Uterus (tissue), 4 donors: Measurements from ENCODE around the gene MYBBP1A. TPM values are rescaled to one million over a fixed set of nuclear protein-coding genes. Genes with fewer than 3 reads are reported as not detected.
A peak's percentile ranks its signal among the peaks of the same experiment; 100 is the strongest.

Source experiments
- DNase-seq, 2 donors: peaks; one replicate each; pipeline ENCODE4 v3.0.0-alpha.2; 2019 to 2020
- H3K27ac ChIP-seq, 2 donors: fragments of 200-600 bp; sonication (generic); 1 replicate in 1 of 2; 2 replicates in 1 of 2; pipeline ENCODE4 v1.5.1; 2016 to 2018
- H3K27me3 ChIP-seq, 2 donors: fragments of 200-600 bp; sonication (generic); one replicate each; pipeline ENCODE4 v1.5.1; 2018 to 2019; ENCODE audit warnings: control low read depth in 1 of 2
- H3K36me3 ChIP-seq, 2 donors: fragments of 200-600 bp; sonication (generic); one replicate each; pipeline ENCODE4 v1.5.1; 2019; ENCODE audit warnings: control low read depth in 1 of 2
- H3K4me1 ChIP-seq, 2 donors: fragments of 200-600 bp; sonication (generic); one replicate each; pipeline ENCODE4 v1.5.1; 2018 to 2019; ENCODE audit warnings: control low read depth in 1 of 2
- H3K4me3 ChIP-seq, 2 donors: fragments of 200-600 bp; sonication (generic); 1 replicate in 1 of 2; 2 replicates in 1 of 2; pipeline ENCODE4 v1.5.1; 2018 to 2019; ENCODE audit warnings: mild to moderate bottlenecking in 1 of 2
- H3K9me3 ChIP-seq, 2 donors: fragments of 200-600 bp; sonication (generic); one replicate each; pipeline ENCODE4 v1.5.1; 2019; ENCODE audit warnings: control low read depth in 1 of 2
- POLR2A ChIP-seq, 2 donors: fragments of 450-650 bp; IDR thresholded peaks; one replicate each; pipeline ENCODE4 v1.6.1; 2016; ENCODE audit warnings: antibody characterized with exemption in 2 of 2, mild to moderate bottlenecking in 1 of 2, moderate library complexity in 1 of 2
- intact Hi-C: fragments of 100-400 bp; cut with DNase I; formaldehyde crosslinking; loops from one replicate; pipeline ENCODE4 v1.15.1; 2023; ENCODE audit warnings: low total_unique reads
- total RNA-seq, 4 donors: library from RNA; depleted of rRNA in 3 of 4; stranded (reverse); fragments of >200 nt in 3 of 4; gene quantifications; one replicate each; pipeline versions ENCODE4 v1.1.0 to v1.2.4, GENCODE V29; 2014 to 2023
- TF ChIP-seq, protein P1 (sequence below), 4 experiments: fragments of 200-600 bp in 2 of 4; fragments of 450-650 bp in 2 of 4; sonication (generic) in 2 of 4; IDR thresholded peaks; one replicate each; pipeline ENCODE4 v1.5.1; 2016 to 2019; ENCODE audit warnings: antibody characterized with exemption in 4 of 4, mild to moderate bottlenecking in 2 of 4, moderate library complexity in 1 of 4
- donor health status: DM: yes; HTN: yes; CAD: no.

The MYBBP1A gene
- total RNA-seq, 4 donors from 2014 or later: 10.9 to 64.7 (median 25.2) TPM

DNA sequence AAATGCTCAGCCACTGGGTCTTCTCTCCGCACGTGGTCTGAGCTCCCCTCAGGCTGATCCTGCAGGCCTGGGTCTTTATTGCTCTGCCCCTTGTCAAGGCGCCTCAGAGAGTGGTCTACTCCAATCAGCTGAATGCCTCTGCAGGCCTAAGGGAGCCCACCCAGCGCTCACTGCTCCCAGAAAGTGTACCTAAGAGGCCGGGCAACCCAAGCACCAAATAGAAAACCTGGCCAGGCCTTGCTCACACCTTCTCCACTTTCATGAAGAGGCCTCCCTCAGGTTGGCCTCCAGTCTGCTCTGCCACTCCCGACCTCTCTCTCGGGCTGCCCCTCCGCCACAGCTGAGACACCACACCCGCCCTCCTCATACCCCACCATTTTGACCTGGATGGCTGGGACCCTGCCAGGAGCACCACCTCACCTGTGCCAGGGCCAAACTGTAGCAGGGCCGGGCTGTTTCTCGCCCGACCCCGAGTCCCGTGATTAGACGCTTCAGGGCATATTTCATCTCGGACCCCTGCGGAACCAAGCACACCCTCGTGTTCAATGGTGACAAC, 665 bp downstream of the MYBBP1A start:
- Histone ChIP-seq H3K4me1 (no peaks in the 10 kb centered on the region), H3K36me3 (no peaks in the 10 kb centered on the region), H3K27ac (peak overlapping the region; percentile 24 to 82), H3K4me3 (peak overlapping the region; percentile 74 to 82), H3K27me3 (no peaks in the 10 kb centered on the region), H3K9me3 (no peaks in the 10 kb centered on the region)
- intact Hi-C loops: no loop called here
- no peak for TF ChIP-seq POLR2A (IDR thresholded peaks at IDR 0.05)
- TF ChIP-seq, protein P1, sequence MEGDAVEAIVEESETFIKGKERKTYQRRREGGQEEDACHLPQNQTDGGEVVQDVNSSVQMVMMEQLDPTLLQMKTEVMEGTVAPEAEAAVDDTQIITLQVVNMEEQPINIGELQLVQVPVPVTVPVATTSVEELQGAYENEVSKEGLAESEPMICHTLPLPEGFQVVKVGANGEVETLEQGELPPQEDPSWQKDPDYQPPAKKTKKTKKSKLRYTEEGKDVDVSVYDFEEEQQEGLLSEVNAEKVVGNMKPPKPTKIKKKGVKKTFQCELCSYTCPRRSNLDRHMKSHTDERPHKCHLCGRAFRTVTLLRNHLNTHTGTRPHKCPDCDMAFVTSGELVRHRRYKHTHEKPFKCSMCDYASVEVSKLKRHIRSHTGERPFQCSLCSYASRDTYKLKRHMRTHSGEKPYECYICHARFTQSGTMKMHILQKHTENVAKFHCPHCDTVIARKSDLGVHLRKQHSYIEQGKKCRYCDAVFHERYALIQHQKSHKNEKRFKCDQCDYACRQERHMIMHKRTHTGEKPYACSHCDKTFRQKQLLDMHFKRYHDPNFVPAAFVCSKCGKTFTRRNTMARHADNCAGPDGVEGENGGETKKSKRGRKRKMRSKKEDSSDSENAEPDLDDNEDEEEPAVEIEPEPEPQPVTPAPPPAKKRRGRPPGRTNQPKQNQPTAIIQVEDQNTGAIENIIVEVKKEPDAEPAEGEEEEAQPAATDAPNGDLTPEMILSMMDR (IDR thresholded peaks at IDR 0.05): no peak
- DNase-seq: peak in 1 of 2 donors; percentile 30

DNA sequence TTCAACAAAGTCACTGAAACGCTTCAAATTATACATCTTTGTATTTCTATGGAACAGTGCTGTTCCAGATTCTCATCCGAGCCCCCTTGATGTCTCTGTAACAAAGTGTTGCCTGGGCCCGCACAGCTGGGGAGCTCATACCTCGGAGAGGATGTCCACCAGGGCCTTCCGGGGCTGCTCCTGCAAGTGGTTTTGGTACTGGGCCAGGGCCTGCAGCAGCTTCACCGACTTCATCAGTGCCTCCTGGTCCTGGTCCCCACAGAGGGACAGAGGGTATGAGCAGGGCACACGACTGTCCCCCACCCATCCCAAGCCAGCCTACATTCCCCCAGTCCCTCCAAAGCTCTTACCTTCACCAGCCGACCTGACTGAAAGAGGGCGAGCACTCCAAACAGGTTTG, 1.5 kb downstream of the MYBBP1A start:
- Histone ChIP-seq H3K4me3 (no peak overlapping the region), H3K36me3 (no peaks in the 10 kb centered on the region), H3K9me3 (no peaks in the 10 kb centered on the region), H3K27me3 (no peaks in the 10 kb centered on the region), H3K27ac (no peak overlapping the region), H3K4me1 (no peaks in the 10 kb centered on the region)
- peak in 1 of 2 donors; percentile 17 for DNase-seq
- intact Hi-C loops: no loop called here
- TF ChIP-seq, protein P1 (IDR thresholded peaks at IDR 0.05): no peak
- TF ChIP-seq POLR2A (IDR thresholded peaks at IDR 0.05): no peak

- Histone ChIP-seq H3K27ac (no peak overlapping the region), H3K9me3 (no peaks in the 10 kb centered on the region), H3K36me3 (no peaks in the 10 kb centered on the region), H3K4me3 (no peak overlapping the region), H3K4me1 (no peaks in the 10 kb centered on the region), H3K27me3 (no peaks in the 10 kb centered on the region)
- TF ChIP-seq, protein P1 (IDR thresholded peaks at IDR 0.05): no peak
- TF ChIP-seq POLR2A (IDR thresholded peaks at IDR 0.05): no peak
- DNase-seq: no peak
- intact Hi-C loops: no loop called here
Measured at GRCh38 chr17:4551796-4552525, 3.2 kb downstream of the MYBBP1A start.

- Histone ChIP-seq H3K36me3 (no peaks in the 10 kb centered on the region), H3K27me3 (no peaks in the 10 kb centered on the region), H3K9me3 (no peaks in the 10 kb centered on the region), H3K4me3 (no peak overlapping the region), H3K27ac (no peak overlapping the region), H3K4me1 (no peaks in the 10 kb centered on the region)
- intact Hi-C loops: no loop called here
- no peak for DNase-seq
- TF ChIP-seq, protein P1 (IDR thresholded peaks at IDR 0.05): no peak
- no peak for TF ChIP-seq POLR2A (IDR thresholded peaks at IDR 0.05)
Measured at GRCh38 chr17:4551141-4551540, 4.0 kb downstream of the MYBBP1A start.

DNA sequence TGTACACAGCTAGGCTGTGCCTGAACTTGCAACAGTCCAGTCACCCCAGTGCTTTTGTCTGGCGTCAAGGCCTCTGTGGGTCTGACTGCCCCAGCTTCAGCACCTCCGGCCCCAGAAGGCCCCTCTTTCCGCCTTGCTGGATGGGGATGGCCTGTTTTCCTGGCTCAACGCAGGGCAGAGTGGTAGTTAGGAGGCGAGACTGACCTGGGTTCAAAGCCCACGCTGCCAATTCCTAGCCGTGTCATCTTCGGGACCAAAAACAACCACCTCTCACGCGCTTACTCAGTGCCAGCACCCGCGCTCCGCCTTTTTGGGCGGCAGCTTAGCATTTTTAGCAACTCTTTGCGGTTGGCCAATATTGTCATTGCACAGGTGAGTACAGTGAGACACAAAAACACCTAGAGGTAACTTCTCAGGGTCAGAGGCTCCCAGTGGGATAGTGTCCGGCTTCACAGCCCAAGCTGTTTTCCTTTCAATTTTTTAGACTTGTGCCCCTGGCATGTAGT, 4.6 kb downstream of the MYBBP1A start:
- DNase-seq: no peak
- no peak overlapping the region for H3K4me3 ChIP-seq
- no peaks in the 10 kb centered on the region for H3K9me3 ChIP-seq
- H3K27me3 ChIP-seq: no peaks in the 10 kb centered on the region
- TF ChIP-seq POLR2A (IDR thresholded peaks at IDR 0.05): no peak
- TF ChIP-seq, protein P1 (IDR thresholded peaks at IDR 0.05): no peak
- intact Hi-C loops: no loop called here
- no peaks in the 10 kb centered on the region for H3K4me1 ChIP-seq
- H3K36me3 ChIP-seq: no peaks in the 10 kb centered on the region
- H3K27ac ChIP-seq: no peak overlapping the region
